Measurements from ENCODE around the gene BST2. TPM values are rescaled to one million over a fixed set of nuclear protein-coding genes. Genes with fewer than 3 reads are reported as not detected.

BST2 gene
- total and polyA plus RNA-seq, 7 experiments from 2014 or later = 29.9 to 221 (median 63.0) TPM

DNA sequence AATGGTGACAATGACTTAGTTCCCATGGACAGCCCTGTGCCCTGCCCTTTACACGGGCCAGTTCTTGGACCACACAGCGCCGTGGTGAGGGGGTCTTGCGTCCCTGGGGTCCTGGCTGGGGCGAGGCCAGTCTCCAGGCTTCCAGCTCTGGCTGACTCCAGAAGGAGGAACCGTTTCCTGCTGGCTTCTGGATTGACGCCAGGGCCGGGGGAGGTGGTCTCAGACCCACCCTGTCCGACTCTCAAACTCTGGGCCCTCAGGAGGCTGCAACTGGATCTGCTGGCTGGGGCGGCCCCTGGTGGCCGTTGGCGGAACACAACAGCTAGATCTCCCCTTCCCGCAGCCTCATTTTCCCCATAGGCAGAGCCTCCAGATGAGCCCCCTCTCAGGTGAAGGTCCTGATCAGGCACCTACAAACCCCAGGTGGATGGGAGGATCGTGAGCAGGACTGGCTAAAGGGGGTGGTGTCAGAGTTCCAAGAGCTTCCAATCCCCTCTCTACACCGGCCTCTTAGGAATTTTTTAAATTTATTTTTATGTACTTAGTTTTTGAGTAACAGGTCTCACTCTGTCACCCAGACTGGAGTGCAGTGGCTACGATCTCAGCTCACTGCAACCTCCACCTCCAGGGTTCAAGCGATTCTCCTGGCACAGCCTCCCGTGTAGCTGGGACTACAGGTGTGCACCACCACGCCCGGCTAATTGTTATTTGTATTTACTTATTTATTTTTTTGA, 19.4 kb downstream of the BST2 start:
- Mint-ChIP-seq H3K27me3 (peaks cover 0 to 22% (median 0%) of the 10 kb centered on the region in 5 donors), H3K27ac (no peak overlapping the region), H3K36me3 (peaks cover 0 to 5% (median 0%) of the 10 kb centered on the region in 5 donors), H3K4me1 (peaks cover 4 to 16% (median 12%) of the 10 kb centered on the region in 7 donors), H3K4me3 (no peak overlapping the region), H3K9me3 (peaks cover 0 to 3% (median 0%) of the 10 kb centered on the region in 11 donors)
- intact Hi-C loops (cut with micrococcal nuclease) = loop anchor here (1.0 kb wide), 3 partner anchors 40 to 125 kb away; no protein-coding TSS in a partner anchor
- H3K4me1 ChIP-seq (ENCODE audit: control insufficient read depth in 2 of 2, insufficient read depth in 2 of 2, low read length in 2 of 2) = peaks cover 3% of the 10 kb centered on the region in 2 donors
- no peak overlapping the region for H3K4me3 ChIP-seq (ENCODE audit: low read length)
- no peaks in the 10 kb centered on the region for H3K9me3 ChIP-seq (ENCODE audit: control insufficient read depth in 2 of 3, low read length in 3 of 3)
- POLR2A ChIA-PET = interaction anchor here (0.7 to 1.8 kb wide), 3 partner anchors 41 to 171 kb away, joined by 3 to 5 read pairs (median 3); partner anchors contain the start of gene USE1
- H3K27me3 ChIP-seq (ENCODE audit: control insufficient read depth in 2 of 2, insufficient read depth in 2 of 2, low read length in 2 of 2) = no peaks in the 10 kb centered on the region
- ATAC-seq (peak; percentile 59), DNase-seq (peak; percentile 31 to 71 (median 52))
- H3K36me3 ChIP-seq (ENCODE audit: control insufficient read depth in 2 of 3, insufficient read depth in 3 of 3, low read length in 3 of 3) = no peaks in the 10 kb centered on the region
- H3K27ac ChIP-seq (ENCODE audit: low read depth, low read length) = no peak overlapping the region
- CTCF ChIA-PET = interaction anchor here (0.5 to 4.2 kb wide), 16 partner anchors 20 to 1863 kb away, joined by 3 to 31 read pairs (median 3); no protein-coding TSS in a partner anchor

DNA sequence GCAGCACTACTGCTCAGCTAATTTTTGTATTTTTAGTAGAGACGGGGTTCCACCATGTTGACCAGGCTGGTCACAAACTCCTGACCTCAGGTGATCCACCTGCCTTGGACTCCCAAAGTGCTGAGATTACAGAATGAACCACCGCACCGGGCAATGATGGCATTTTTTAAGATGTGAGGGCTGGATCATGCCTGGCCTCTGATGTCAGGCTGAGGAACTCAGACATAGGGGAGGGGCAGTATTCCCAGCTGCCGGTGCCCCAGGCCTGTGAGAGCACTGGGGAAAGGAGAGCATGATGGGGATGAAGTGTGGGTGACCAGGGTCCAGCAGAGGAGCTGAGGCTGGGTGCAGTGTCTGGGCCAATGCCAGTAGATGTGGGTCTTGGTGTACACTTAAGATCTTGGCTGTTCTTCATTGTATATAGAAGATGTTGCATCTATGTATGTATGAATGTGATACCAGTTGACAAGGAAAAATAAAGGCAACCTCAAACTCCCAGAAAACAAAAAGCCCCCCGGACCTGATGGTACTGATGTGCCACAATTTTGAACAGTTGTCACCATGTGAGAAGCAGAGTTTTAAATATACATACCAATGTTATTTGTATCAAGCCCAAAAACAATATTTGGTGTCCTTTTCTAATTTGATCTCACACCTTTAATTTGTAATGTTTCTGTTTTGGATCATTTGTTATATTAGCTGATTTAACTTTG, 24.8 kb downstream of the BST2 start:
- H3K4me1 ChIP-seq (ENCODE audit: control insufficient read depth in 2 of 2, insufficient read depth in 2 of 2, low read length in 2 of 2) = peaks cover 0 to 3% of the 10 kb centered on the region in 2 donors
- Mint-ChIP-seq H3K27ac (peak overlapping the region in 1 of 9 donors; percentile 63), H3K9me3 (peaks cover 0 to 8% (median 2%) of the 10 kb centered on the region in 11 donors), H3K27me3 (peaks cover 0 to 11% (median 8%) of the 10 kb centered on the region in 5 donors), H3K36me3 (peaks cover 0 to 4% (median 0%) of the 10 kb centered on the region in 5 donors), H3K4me3 (peak overlapping the region in 3 of 10 donors; percentile 26 to 39 (median 33)), H3K4me1 (peaks cover 1 to 13% (median 6%) of the 10 kb centered on the region in 7 donors)
- no peak overlapping the region for H3K27ac ChIP-seq (ENCODE audit: low read depth, low read length)
- DNase-seq (no peak), ATAC-seq (no peak)
- ChIA-PET POLR2A (no interaction called here), CTCF (interaction anchor here (0.6 to 1.2 kb wide), 2 partner anchors 9 to 478 kb away, joined by 3 to 5 read pairs; no protein-coding TSS in a partner anchor)
- H3K4me3 ChIP-seq (ENCODE audit: low read length) = no peak overlapping the region
- no peaks in the 10 kb centered on the region for H3K27me3 ChIP-seq (ENCODE audit: control insufficient read depth in 2 of 2, insufficient read depth in 2 of 2, low read length in 2 of 2)
- H3K9me3 ChIP-seq (ENCODE audit: control insufficient read depth in 2 of 3, low read length in 3 of 3) = no peaks in the 10 kb centered on the region
- intact Hi-C loops (cut with micrococcal nuclease) = no loop called here
- H3K36me3 ChIP-seq (ENCODE audit: control insufficient read depth in 2 of 3, insufficient read depth in 3 of 3, low read length in 3 of 3) = no peaks in the 10 kb centered on the region

GRCh38 chr19:17379221-17379631, 26.2 kb downstream of the BST2 start:
- DNase-seq (no peak), ATAC-seq (no peak)
- H3K4me3 Mint-ChIP-seq = no peak overlapping the region
- H3K4me1 ChIP-seq (ENCODE audit: control insufficient read depth in 2 of 2, insufficient read depth in 2 of 2, low read length in 2 of 2) = peaks cover 0 to 3% of the 10 kb centered on the region in 2 donors
- POLR2A ChIA-PET = no interaction called here
- H3K27me3 Mint-ChIP-seq = peaks cover 0 to 11% (median 8%) of the 10 kb centered on the region in 5 donors
- CTCF ChIA-PET = no interaction called here
- H3K27ac ChIP-seq (ENCODE audit: low read depth, low read length) = no peak overlapping the region
- intact Hi-C loops (cut with micrococcal nuclease) = no loop called here
- no peak overlapping the region for H3K4me3 ChIP-seq (ENCODE audit: low read length)
- H3K36me3 Mint-ChIP-seq = peaks cover 0 to 4% (median 0%) of the 10 kb centered on the region in 5 donors
- peaks cover 1 to 13% (median 6%) of the 10 kb centered on the region in 7 donors for H3K4me1 Mint-ChIP-seq
- no peak overlapping the region for H3K27ac Mint-ChIP-seq
- no peaks in the 10 kb centered on the region for H3K27me3 ChIP-seq (ENCODE audit: control insufficient read depth in 2 of 2, insufficient read depth in 2 of 2, low read length in 2 of 2)
- no peaks in the 10 kb centered on the region for H3K36me3 ChIP-seq (ENCODE audit: control insufficient read depth in 2 of 3, insufficient read depth in 3 of 3, low read length in 3 of 3)
- no peaks in the 10 kb centered on the region for H3K9me3 ChIP-seq (ENCODE audit: control insufficient read depth in 2 of 3, low read length in 3 of 3)
- peaks cover 0 to 8% (median 2%) of the 10 kb centered on the region in 11 donors for H3K9me3 Mint-ChIP-seq

DNA sequence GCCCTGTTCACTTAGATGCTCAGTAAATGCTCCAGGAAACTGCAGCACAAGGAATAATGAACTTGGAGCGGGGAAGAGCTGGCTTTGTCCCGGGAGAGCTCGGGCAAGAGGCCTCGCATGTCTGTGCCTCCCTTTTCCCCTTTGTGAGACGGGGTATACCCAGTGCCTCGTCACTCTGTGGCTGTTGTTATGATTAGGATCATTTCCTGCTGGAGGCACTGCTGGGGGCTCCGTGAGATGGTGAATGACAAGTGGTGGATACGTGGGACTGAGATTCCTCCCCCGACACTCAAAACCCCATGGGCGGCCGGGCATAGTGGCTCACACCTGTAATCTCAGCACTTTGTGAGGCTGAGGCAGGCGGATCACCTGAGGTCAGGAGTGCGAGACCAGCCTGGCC, 27.2 kb downstream of the BST2 start:
- Mint-ChIP-seq H3K4me1 (peaks cover 1 to 12% (median 6%) of the 10 kb centered on the region in 7 donors), H3K27me3 (peaks cover 0 to 11% (median 8%) of the 10 kb centered on the region in 5 donors), H3K9me3 (peaks cover 0 to 8% (median 2%) of the 10 kb centered on the region in 11 donors), H3K4me3 (no peak overlapping the region), H3K27ac (no peak overlapping the region), H3K36me3 (peaks cover 0 to 4% (median 0%) of the 10 kb centered on the region in 5 donors)
- Histone ChIP-seq H3K4me1 (ENCODE audit: control insufficient read depth in 2 of 2, insufficient read depth in 2 of 2, low read length in 2 of 2) (peaks cover 0 to 3% of the 10 kb centered on the region in 2 donors), H3K9me3 (ENCODE audit: control insufficient read depth in 2 of 3, low read length in 3 of 3) (no peaks in the 10 kb centered on the region), H3K36me3 (ENCODE audit: control insufficient read depth in 2 of 3, insufficient read depth in 3 of 3, low read length in 3 of 3) (no peaks in the 10 kb centered on the region), H3K4me3 (ENCODE audit: low read length) (no peak overlapping the region), H3K27ac (ENCODE audit: low read depth, low read length) (no peak overlapping the region), H3K27me3 (ENCODE audit: control insufficient read depth in 2 of 2, insufficient read depth in 2 of 2, low read length in 2 of 2) (no peaks in the 10 kb centered on the region)
- CTCF ChIA-PET = interaction anchor here (0.6 kb wide), 1 partner anchor 68 kb away, joined by 4 read pairs; no protein-coding TSS in a partner anchor
- intact Hi-C loops (cut with micrococcal nuclease) = no loop called here
- POLR2A ChIA-PET = no interaction called here
- no peak for ATAC-seq
- no peak for DNase-seq

DNA sequence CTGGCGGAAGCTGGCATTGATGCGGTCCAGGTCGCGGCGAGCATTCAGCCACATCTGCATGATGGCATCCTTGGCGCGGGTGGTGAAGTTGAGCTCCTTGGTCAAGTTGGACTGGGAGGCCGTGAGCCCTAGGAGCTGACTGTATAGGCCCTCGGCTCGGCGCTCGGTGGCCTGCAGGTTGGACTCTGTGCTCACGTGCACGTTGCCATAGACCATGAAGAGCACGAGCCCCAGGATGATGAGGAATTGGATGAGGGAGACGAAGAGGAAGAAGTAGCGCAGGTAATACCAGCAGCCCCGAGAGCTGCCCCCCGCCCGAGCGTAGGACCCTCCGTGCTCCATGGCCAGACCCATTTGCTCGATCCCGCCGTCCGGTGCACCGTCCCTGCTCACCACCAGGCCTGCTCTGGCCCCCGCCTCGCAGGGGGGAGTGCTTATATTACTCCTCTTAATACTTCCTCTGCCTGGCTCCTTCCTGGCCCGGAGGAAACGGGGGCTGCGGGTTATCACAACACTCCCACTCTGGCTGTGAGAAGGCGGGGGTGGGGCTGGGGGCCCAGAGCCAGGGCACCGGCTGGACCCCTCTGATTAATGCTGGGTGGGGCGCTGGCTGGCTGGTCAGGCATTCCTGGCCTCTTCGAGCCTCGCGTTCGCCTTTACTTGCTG, 28.4 kb downstream of the BST2 start, which contains the start of gene PLVAP:
PLVAP (minus strand) TSS at position 408 of the 666 bp plus-strand sequence; CDS start at position 354, 54 bp downstream.
- Histone ChIP-seq H3K4me3 (ENCODE audit: low read length) (no peak within 1 kb of the TSS), H3K27me3 (ENCODE audit: control insufficient read depth in 2 of 2, insufficient read depth in 2 of 2, low read length in 2 of 2) (no peaks in the 10 kb centered on the region), H3K4me1 (ENCODE audit: control insufficient read depth in 2 of 2, insufficient read depth in 2 of 2, low read length in 2 of 2) (no peaks in the 10 kb centered on the region), H3K27ac (ENCODE audit: low read depth, low read length) (no peak within 1 kb of the TSS), H3K36me3 (ENCODE audit: control insufficient read depth in 2 of 3, insufficient read depth in 3 of 3, low read length in 3 of 3) (no peaks in the 10 kb centered on the region), H3K9me3 (ENCODE audit: control insufficient read depth in 2 of 3, low read length in 3 of 3) (no peaks in the 10 kb centered on the region)
- no peak within 1 kb of the TSS for H3K4me3 Mint-ChIP-seq
- CTCF ChIA-PET = no interaction called here
- H3K27me3 Mint-ChIP-seq = peaks cover 0 to 11% (median 8%) of the 10 kb centered on the region in 5 donors
- H3K4me1 Mint-ChIP-seq = peaks cover 0 to 1% (median under 1%) of the 10 kb centered on the region in 7 donors
- H3K36me3 Mint-ChIP-seq = peaks cover 0 to 4% (median 0%) of the 10 kb centered on the region in 5 donors
- DNase-seq = no peak
- intact Hi-C loops (cut with micrococcal nuclease) = no loop called here
- ATAC-seq = no peak
- H3K9me3 Mint-ChIP-seq = peaks cover 0 to 8% (median 2%) of the 10 kb centered on the region in 11 donors
- POLR2A ChIA-PET = no interaction called here
- H3K27ac Mint-ChIP-seq = no peak within 1 kb of the TSS

- H3K4me1 Mint-ChIP-seq = peaks cover 0 to 6% (median 0%) of the 10 kb centered on the region in 7 donors
- CTCF ChIA-PET = no interaction called here
- H3K27ac ChIP-seq (ENCODE audit: low read depth, low read length) = no peak overlapping the region
These were observed 35.3 kb downstream of the BST2 start for GRCh38 chr19:17370026-17370587.

More at GRCh38 chr19:17370026-17370587, 35.3 kb downstream of the BST2 start:
- Mint-ChIP-seq H3K4me3 (peak overlapping the region in 1 of 10 donors; percentile 1), H3K27me3 (peaks cover 0 to 14% (median 6%) of the 10 kb centered on the region in 5 donors), H3K36me3 (peaks cover 0 to 3% (median 0%) of the 10 kb centered on the region in 5 donors), H3K9me3 (no peaks in the 10 kb centered on the region), H3K27ac (no peak overlapping the region)
- DNase-seq = no peak
- no peak overlapping the region for H3K4me3 ChIP-seq (ENCODE audit: low read length)
- no peaks in the 10 kb centered on the region for H3K27me3 ChIP-seq (ENCODE audit: control insufficient read depth in 2 of 2, insufficient read depth in 2 of 2, low read length in 2 of 2)
- intact Hi-C loops (cut with micrococcal nuclease) = no loop called here
- peak; percentile 61 for ATAC-seq
- no peaks in the 10 kb centered on the region for H3K9me3 ChIP-seq (ENCODE audit: control insufficient read depth in 2 of 3, low read length in 3 of 3)
- no peaks in the 10 kb centered on the region for H3K36me3 ChIP-seq (ENCODE audit: control insufficient read depth in 2 of 3, insufficient read depth in 3 of 3, low read length in 3 of 3)
- POLR2A ChIA-PET = no interaction called here
- no peaks in the 10 kb centered on the region for H3K4me1 ChIP-seq (ENCODE audit: control insufficient read depth in 2 of 2, insufficient read depth in 2 of 2, low read length in 2 of 2)
